ENCODE measurements around the gene PDE6A.

Gene PDE6A

DNA sequence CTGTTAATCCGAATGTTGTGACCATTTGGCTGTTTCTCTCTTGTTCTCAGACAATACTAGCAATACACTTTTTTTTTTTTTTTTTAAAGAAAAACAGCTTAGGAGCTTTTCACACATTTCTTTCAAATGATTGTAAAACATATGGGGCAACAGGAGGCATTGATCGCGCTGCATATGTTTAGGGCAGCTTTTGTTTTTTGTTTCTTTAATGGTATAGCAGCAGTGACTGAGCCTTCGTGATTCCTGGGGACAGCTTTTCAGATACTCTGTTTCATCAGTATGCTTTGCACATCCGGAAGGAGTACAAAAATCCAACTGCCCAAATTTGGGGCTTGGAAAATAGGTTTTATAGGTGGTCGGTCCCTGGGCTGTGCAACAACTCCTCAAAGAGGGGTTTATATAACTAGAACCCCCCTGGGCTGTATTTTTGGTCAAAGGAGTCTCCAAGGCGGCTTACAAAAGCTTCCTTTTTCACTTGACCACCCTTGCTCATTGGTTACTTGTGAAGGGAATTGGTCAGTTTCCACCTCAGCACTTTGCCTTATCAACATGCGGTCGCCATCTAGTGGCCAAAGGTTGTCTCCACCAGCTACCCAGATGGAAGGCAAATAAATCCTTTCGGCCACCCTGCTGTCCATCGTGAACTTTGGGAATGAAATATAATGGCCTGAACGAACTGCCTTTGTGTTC, 91.8 kb downstream of the PDE6A start:
- no peak for TF ChIP-seq EZH2phosphoT487 (IDR thresholded peaks at IDR 0.05; ENCODE audit: borderline replicate concordance)
- TF ChIP-seq, protein P1, sequence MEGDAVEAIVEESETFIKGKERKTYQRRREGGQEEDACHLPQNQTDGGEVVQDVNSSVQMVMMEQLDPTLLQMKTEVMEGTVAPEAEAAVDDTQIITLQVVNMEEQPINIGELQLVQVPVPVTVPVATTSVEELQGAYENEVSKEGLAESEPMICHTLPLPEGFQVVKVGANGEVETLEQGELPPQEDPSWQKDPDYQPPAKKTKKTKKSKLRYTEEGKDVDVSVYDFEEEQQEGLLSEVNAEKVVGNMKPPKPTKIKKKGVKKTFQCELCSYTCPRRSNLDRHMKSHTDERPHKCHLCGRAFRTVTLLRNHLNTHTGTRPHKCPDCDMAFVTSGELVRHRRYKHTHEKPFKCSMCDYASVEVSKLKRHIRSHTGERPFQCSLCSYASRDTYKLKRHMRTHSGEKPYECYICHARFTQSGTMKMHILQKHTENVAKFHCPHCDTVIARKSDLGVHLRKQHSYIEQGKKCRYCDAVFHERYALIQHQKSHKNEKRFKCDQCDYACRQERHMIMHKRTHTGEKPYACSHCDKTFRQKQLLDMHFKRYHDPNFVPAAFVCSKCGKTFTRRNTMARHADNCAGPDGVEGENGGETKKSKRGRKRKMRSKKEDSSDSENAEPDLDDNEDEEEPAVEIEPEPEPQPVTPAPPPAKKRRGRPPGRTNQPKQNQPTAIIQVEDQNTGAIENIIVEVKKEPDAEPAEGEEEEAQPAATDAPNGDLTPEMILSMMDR (conservative IDR thresholded peaks at IDR 0.05; ENCODE audit: low read length): peak; percentile 94

DNA sequence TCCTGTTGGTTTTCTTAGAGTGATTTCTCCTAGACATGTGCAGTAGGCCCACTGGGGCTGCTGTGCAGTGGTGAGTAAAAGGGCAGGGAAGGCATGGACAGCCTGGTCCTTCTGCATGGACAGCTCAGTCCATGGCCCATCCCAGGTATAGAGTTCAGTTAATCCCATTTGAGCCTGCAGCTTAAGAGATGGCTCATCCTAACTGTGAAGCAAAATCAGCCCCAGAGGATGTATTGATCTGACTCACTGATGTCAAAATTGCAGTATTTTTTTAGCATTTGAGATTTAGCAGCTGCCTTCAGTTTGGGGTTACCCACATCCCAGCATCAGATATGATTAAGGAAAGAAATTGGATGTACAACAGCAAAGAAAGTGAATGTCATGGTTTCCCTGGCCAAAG, 93.4 kb downstream of the PDE6A start:
- Histone ChIP-seq H3K27me3 (ENCODE audit: insufficient read depth, low read length, poor library complexity, severe bottlenecking) (no peaks in the 10 kb centered on the region), H3K9me2 (replicated peaks; ENCODE audit: low read depth, low read length) (no peaks in the 10 kb centered on the region), H3K9me3 (ENCODE audit: insufficient read depth, low read depth, low read length) (no peaks in the 10 kb centered on the region), H2AFZ (ENCODE audit: low read length) (no peak overlapping the region), H3K4me2 (ENCODE audit: low read depth, low read length, poor library complexity, severe bottlenecking) (no peak overlapping the region), H3K4me3 (ENCODE audit: low read length, poor library complexity, severe bottlenecking) (no peak overlapping the region), H3K36me3 (ENCODE audit: insufficient read depth, low read length) (no peaks in the 10 kb centered on the region; the same call in 1 of the 2 replicates), H3K9ac (ENCODE audit: low read depth, low read length, poor library complexity, severe bottlenecking) (no peak overlapping the region), H3K79me2 (ENCODE audit: insufficient read depth, low read length) (no peaks in the 10 kb centered on the region), H3K4me1 (ENCODE audit: insufficient read depth, low read length, poor library complexity, severe bottlenecking) (no peaks in the 10 kb centered on the region), H3F3A (ENCODE audit: low read depth) (no peaks in the 10 kb centered on the region), H4K20me1 (ENCODE audit: insufficient read depth, low read length, poor library complexity, severe bottlenecking) (no peaks in the 10 kb centered on the region)
- TF ChIP-seq EZH2phosphoT487 (IDR thresholded peaks at IDR 0.05; ENCODE audit: borderline replicate concordance): no peak
- TF ChIP-seq, protein P1 (conservative IDR thresholded peaks at IDR 0.05; ENCODE audit: low read length): no peak

More for the DNA sequence above, 91.8 kb downstream of the PDE6A start:
- H3K4me2 ChIP-seq (ENCODE audit: low read depth, low read length, poor library complexity, severe bottlenecking): no peak overlapping the region
- H3F3A ChIP-seq (ENCODE audit: low read depth): no peaks in the 10 kb centered on the region
- no peaks in the 10 kb centered on the region for H3K79me2 ChIP-seq (ENCODE audit: insufficient read depth, low read length)
- H3K27me3 ChIP-seq (ENCODE audit: insufficient read depth, low read length, poor library complexity, severe bottlenecking): no peaks in the 10 kb centered on the region
- H3K9ac ChIP-seq (ENCODE audit: low read depth, low read length, poor library complexity, severe bottlenecking): no peak overlapping the region
- H3K36me3 ChIP-seq (ENCODE audit: insufficient read depth, low read length): no peaks in the 10 kb centered on the region; the same call in 1 of the 2 replicates
- no peaks in the 10 kb centered on the region for H3K9me3 ChIP-seq (ENCODE audit: insufficient read depth, low read depth, low read length)
- H4K20me1 ChIP-seq (ENCODE audit: insufficient read depth, low read length, poor library complexity, severe bottlenecking): no peaks in the 10 kb centered on the region
- no peak overlapping the region for H2AFZ ChIP-seq (ENCODE audit: low read length)
- H3K4me1 ChIP-seq (ENCODE audit: insufficient read depth, low read length, poor library complexity, severe bottlenecking): no peaks in the 10 kb centered on the region
- no peak overlapping the region for H3K4me3 ChIP-seq (ENCODE audit: low read length, poor library complexity, severe bottlenecking)
- no peaks in the 10 kb centered on the region for H3K9me2 ChIP-seq (replicated peaks; ENCODE audit: low read depth, low read length)

DNA sequence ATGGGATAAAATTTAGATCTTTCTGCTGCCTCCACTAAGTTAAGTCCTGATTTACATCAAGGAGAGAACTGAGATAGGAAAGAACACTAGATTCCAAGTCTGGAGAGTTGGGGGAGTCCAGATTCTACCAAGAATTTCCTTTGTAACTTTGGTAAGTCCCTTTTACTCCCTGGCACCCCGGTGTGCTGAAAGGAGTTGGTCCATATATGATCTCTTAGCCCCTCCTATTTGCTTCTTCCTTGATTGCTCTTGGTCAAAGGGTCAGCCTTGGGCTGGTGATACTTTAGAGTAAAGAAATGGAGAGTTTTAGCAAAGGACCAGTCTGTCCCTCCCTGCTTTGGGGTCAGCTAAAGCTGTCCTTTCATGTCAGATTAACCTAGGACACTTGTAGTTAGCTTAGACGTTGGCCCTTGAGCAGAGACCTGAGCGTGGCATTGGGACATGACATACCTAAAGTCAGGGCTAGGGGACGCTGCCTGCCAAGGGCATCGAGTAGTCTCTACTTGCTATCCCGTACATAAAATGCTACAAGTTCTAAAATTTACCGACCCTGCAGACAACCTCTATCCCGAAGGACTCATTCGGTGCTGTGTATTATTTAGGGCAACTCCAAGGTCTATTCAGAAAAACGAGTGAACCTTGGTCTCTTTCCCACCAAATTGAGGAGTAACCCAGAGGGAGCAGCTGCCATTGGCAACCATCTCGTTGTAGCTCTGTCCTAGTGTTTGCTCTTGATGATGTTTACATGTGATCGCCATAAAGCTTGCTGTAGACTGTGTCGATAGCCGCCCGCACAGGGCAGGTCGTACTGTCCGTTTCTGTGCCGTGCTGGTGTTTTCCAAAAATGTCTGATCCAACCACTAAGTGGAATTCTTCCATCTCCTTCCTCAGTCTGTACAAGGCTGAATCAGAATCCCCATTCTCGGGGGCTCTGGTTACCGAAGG, 94.4 kb downstream of the PDE6A start:
- Histone ChIP-seq H3K4me1 (ENCODE audit: insufficient read depth, low read length, poor library complexity, severe bottlenecking) (no peaks in the 10 kb centered on the region), H3K4me2 (ENCODE audit: low read depth, low read length, poor library complexity, severe bottlenecking) (no peak overlapping the region), H3K79me2 (ENCODE audit: insufficient read depth, low read length) (no peaks in the 10 kb centered on the region), H2AFZ (ENCODE audit: low read length) (no peak overlapping the region), H3K9me3 (ENCODE audit: insufficient read depth, low read depth, low read length) (no peaks in the 10 kb centered on the region), H3K27me3 (ENCODE audit: insufficient read depth, low read length, poor library complexity, severe bottlenecking) (no peaks in the 10 kb centered on the region), H3K9me2 (replicated peaks; ENCODE audit: low read depth, low read length) (no peaks in the 10 kb centered on the region), H3F3A (ENCODE audit: low read depth) (no peaks in the 10 kb centered on the region), H3K36me3 (ENCODE audit: insufficient read depth, low read length) (no peaks in the 10 kb centered on the region; the same call in 1 of the 2 replicates), H3K4me3 (ENCODE audit: low read length, poor library complexity, severe bottlenecking) (no peak overlapping the region), H3K9ac (ENCODE audit: low read depth, low read length, poor library complexity, severe bottlenecking) (no peak overlapping the region), H4K20me1 (ENCODE audit: insufficient read depth, low read length, poor library complexity, severe bottlenecking) (no peaks in the 10 kb centered on the region)
- TF ChIP-seq EZH2phosphoT487 (IDR thresholded peaks at IDR 0.05; ENCODE audit: borderline replicate concordance): no peak
- TF ChIP-seq, protein P1 (conservative IDR thresholded peaks at IDR 0.05; ENCODE audit: low read length): no peak

Data from Loucy (cell line).